Keratinocyte (primary cell): ENCODE measurements around the gene RIPK3. TPM values are rescaled to one million over a fixed set of nuclear protein-coding genes. Genes with fewer than 3 reads are reported as not detected.

Experiments used
- DNase-seq: peaks from one replicate; pipeline ENCODE4 v3.0.0-alpha.2; 2011; ENCODE audit warnings: low read depth, missing footprints, low spot score
- FAIRE-seq: peaks from 2 replicates; lab custom pipeline; 2011; peaks lifted over from hg19 to GRCh38; lab: Jason Lieb, UNC
- H2AFZ ChIP-seq: 2 replicates; pipeline ENCODE4 v1.6.0; 2012; ENCODE audit warnings: low read length, control low read depth, inconsistent platforms; ENCODE audit not compliant: control insufficient read depth
- H3K27ac ChIP-seq: 2 replicates; pipeline ENCODE4 v1.5.1; 2011; ENCODE audit warnings: low read length; ENCODE audit not compliant: control insufficient read depth, insufficient read depth
- H3K27me3 ChIP-seq: 3 replicates; pipeline ENCODE4 v1.6.0; 2011; ENCODE audit warnings: low read length; ENCODE audit not compliant: control insufficient read depth, insufficient read depth; ENCODE audit errors: extremely low read depth
- H3K36me3 ChIP-seq, 2 experiments: 2 replicates in 1 of 2; 3 replicates in 1 of 2; pipeline ENCODE4 v1.5.1; 2011; ENCODE audit warnings: low read length in 2 of 2, mild to moderate bottlenecking in 1 of 2; ENCODE audit not compliant: control insufficient read depth in 2 of 2, insufficient read depth in 2 of 2; ENCODE audit errors: extremely low read depth in 1 of 2
- H3K4me1 ChIP-seq: 3 replicates; pipeline ENCODE4 v1.5.1; 2011; ENCODE audit warnings: low read length; ENCODE audit not compliant: control insufficient read depth, insufficient read depth; ENCODE audit errors: extremely low read depth
- H3K4me2 ChIP-seq: 3 replicates; pipeline ENCODE4 v1.6.0; 2011; ENCODE audit warnings: low read depth, low read length; ENCODE audit not compliant: control insufficient read depth, insufficient read depth; ENCODE audit errors: extremely low read depth
- H3K4me3 ChIP-seq, 3 experiments: fragments of 200-600 bp in 1 of 3; sonication (generic) in 1 of 3; 2 replicates in 2 of 3; 3 replicates in 1 of 3; pipeline ENCODE4 v1.5.1; 2011 to 2016; ENCODE audit warnings: low read length in 3 of 3, mild to moderate bottlenecking in 3 of 3, control low read depth in 2 of 3, inconsistent platforms in 1 of 3, low read depth in 1 of 3, mixed read lengths in 1 of 3, mixed run types in 1 of 3, moderate library complexity in 1 of 3; ENCODE audit not compliant: control insufficient read depth in 2 of 3, insufficient read depth in 2 of 3; ENCODE audit errors: extremely low read depth in 1 of 3
- H3K79me2 ChIP-seq: 2 replicates; pipeline ENCODE4 v1.6.0; 2012; ENCODE audit warnings: low read length; ENCODE audit not compliant: control insufficient read depth, insufficient read depth
- H3K9ac ChIP-seq: 3 replicates; pipeline ENCODE4 v1.6.0; 2011; ENCODE audit warnings: low read length; ENCODE audit not compliant: control insufficient read depth, insufficient read depth; ENCODE audit errors: extremely low read depth
- H3K9me1 ChIP-seq: 3 replicates; pipeline ENCODE4 v1.6.0; 2011; ENCODE audit warnings: low read length; ENCODE audit not compliant: control insufficient read depth, insufficient read depth; ENCODE audit errors: extremely low read depth
- H3K9me3 ChIP-seq: 2 replicates; pipeline ENCODE4 v1.5.1; 2012; ENCODE audit warnings: low read depth, low read length; ENCODE audit not compliant: control insufficient read depth
- H4K20me1 ChIP-seq: 3 replicates; pipeline ENCODE4 v1.6.0; 2011; ENCODE audit warnings: low read length; ENCODE audit not compliant: control insufficient read depth, insufficient read depth; ENCODE audit errors: extremely low read depth
- EZH2 ChIP-seq: IDR thresholded peaks from one replicate; pipeline ENCODE4 v1.6.1; 2012; ENCODE audit warnings: inconsistent platforms, mild to moderate bottlenecking, low read length, moderate library complexity
- dilution Hi-C: fragments of 300-500 bp; cut with MboI; formaldehyde crosslinking; loops from one replicate; pipeline ENCODE4 v1.7.0; 2020; ENCODE audit warnings: low sequenced_read_pairs; ENCODE audit not compliant: extremely low pct_ligation_motif_present
- polyA plus RNA-seq, 5 experiments: library from polyadenylated mRNA; depleted of rRNA in 3 of 5; stranded (reverse) in 3 of 5; stranded (forward) in 1 of 5; unstranded in 1 of 5; fragments of >200 nt; gene quantifications; 1 replicate in 1 of 5; 2 replicates in 3 of 5; 3 replicates in 1 of 5; pipeline versions ENCODE4 v1.2.1 to v1.2.3, GENCODE V29; 2011 to 2012; ENCODE audit warnings: missing spikeins in 2 of 5, low read depth in 1 of 5, low replicate concordance in 1 of 5
- TF ChIP-seq, protein P1 (sequence below), 3 experiments: IDR thresholded peaks in 1 of 3; conservative IDR thresholded peaks in 1 of 3; optimal IDR thresholded peaks in 1 of 3; 2 replicates in 2 of 3; 3 replicates in 1 of 3; pipeline versions ENCODE3 to v1.5.1; 2011; ENCODE audit warnings: low read length in 3 of 3, mild to moderate bottlenecking in 3 of 3, moderate library complexity in 2 of 3, control low read depth in 1 of 3, inconsistent platforms in 1 of 3; ENCODE audit not compliant: insufficient read depth in 2 of 3; ENCODE audit errors: extremely low read depth in 1 of 3

Gene RIPK3
- polyA plus RNA-seq, 1 donor (not counting 4 experiments of a cell fraction or from before 2014, with no cell fraction given) = 8.0 TPM

DNA sequence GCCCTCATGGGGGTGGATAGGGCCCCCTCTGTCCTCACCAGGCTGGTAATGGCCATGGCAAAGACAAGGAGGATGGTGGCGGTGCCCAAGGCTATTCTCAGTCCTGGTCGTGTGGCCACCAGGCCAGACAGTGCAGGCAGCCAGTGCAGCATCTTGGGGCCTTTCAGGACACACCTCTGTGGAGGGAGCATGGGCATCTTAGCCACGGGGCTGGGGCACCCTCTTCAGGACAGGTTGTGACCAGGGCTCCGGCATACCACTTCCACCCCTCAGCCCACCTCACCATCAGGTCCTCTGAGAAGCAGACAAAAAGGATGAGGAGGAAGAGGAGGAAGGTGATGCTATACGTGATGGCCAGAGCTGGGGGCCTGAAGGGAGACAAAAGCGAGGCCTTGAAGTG, 15.8 kb downstream of the RIPK3 start:
- H3K9ac ChIP-seq = no peak overlapping the region
- DNase-seq (no peak), FAIRE-seq (no peak)
- no peak overlapping the region for H3K4me2 ChIP-seq
- no peaks in the 10 kb centered on the region for H3K4me1 ChIP-seq
- H3K27me3 ChIP-seq = peaks cover 3% of the 10 kb centered on the region
- dilution Hi-C loops = no loop called here
- no peaks in the 10 kb centered on the region for H4K20me1 ChIP-seq
- no peak for TF ChIP-seq EZH2
- H2AFZ ChIP-seq = no peak overlapping the region
- H3K4me3 ChIP-seq = no peak overlapping the region
- H3K27ac ChIP-seq = no peak overlapping the region
- H3K36me3 ChIP-seq = no peaks in the 10 kb centered on the region
- no peaks in the 10 kb centered on the region for H3K79me2 ChIP-seq
- H3K9me3 ChIP-seq = no peaks in the 10 kb centered on the region
- no peaks in the 10 kb centered on the region for H3K9me1 ChIP-seq

DNA sequence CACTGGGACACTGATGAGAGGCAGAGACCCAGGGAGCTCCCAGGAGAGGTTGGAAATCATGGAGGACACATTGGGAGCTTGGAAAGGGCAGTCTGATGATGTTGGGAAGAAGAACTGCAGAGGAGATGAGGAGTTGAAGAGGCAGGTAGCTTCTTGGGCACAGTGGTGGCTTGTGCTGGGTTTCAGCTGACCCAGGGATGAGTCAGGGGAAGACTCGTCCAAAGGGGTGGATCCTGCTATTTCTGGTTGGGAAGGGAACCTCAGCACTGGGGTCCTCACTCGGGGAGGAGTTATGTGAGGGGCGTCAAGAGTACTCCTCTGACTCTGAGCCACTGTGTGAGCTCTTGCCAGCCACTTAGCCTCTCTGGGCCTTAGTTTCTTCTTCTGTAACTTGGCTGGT, 16.4 kb downstream of the RIPK3 start:
- Histone ChIP-seq H3K36me3 (no peaks in the 10 kb centered on the region), H3K27me3 (peaks cover 3% of the 10 kb centered on the region), H3K4me2 (no peak overlapping the region), H3K9ac (no peak overlapping the region), H3K9me1 (no peaks in the 10 kb centered on the region), H3K9me3 (no peaks in the 10 kb centered on the region), H3K79me2 (no peaks in the 10 kb centered on the region), H3K4me3 (no peak overlapping the region), H2AFZ (no peak overlapping the region), H3K27ac (no peak overlapping the region), H4K20me1 (no peaks in the 10 kb centered on the region), H3K4me1 (no peaks in the 10 kb centered on the region)
- no peak for TF ChIP-seq EZH2
- TF ChIP-seq, protein P1, sequence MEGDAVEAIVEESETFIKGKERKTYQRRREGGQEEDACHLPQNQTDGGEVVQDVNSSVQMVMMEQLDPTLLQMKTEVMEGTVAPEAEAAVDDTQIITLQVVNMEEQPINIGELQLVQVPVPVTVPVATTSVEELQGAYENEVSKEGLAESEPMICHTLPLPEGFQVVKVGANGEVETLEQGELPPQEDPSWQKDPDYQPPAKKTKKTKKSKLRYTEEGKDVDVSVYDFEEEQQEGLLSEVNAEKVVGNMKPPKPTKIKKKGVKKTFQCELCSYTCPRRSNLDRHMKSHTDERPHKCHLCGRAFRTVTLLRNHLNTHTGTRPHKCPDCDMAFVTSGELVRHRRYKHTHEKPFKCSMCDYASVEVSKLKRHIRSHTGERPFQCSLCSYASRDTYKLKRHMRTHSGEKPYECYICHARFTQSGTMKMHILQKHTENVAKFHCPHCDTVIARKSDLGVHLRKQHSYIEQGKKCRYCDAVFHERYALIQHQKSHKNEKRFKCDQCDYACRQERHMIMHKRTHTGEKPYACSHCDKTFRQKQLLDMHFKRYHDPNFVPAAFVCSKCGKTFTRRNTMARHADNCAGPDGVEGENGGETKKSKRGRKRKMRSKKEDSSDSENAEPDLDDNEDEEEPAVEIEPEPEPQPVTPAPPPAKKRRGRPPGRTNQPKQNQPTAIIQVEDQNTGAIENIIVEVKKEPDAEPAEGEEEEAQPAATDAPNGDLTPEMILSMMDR (optimal IDR thresholded peaks at IDR 0.05 in 1 of 3, IDR thresholded peaks at IDR 0.05 in 1 of 3, conservative IDR thresholded peaks at IDR 0.05 in 1 of 3; ENCODE audit: extremely low read depth in 1 of 3, insufficient read depth in 2 of 3, low read length in 3 of 3) = no peak
- FAIRE-seq = no peak
- dilution Hi-C loops = no loop called here
- DNase-seq = no peak

DNA sequence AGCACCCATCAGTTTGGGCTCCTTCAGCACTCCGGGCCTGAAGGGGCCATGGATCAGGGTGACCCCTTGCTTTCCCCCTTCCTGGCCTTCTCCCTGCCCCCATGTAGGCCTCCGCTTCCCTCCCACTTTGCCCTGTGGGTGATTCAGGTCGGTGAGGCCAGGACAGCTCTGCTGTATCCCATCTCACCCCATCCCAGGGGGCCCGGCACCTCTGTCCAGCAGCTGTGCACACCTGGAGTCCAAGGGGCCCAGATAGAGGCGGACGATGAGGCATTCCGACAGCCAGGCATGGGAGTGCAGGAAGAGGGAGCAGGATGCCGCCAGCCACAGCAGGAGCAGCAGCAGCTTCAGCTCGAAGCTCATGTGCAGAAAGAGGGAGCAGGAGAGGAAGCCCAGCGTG, 17.1 kb downstream of the RIPK3 start:
- no peak for DNase-seq
- no peaks in the 10 kb centered on the region for H3K79me2 ChIP-seq
- no peak for FAIRE-seq
- H3K9me1 ChIP-seq = no peaks in the 10 kb centered on the region
- no peaks in the 10 kb centered on the region for H4K20me1 ChIP-seq
- dilution Hi-C loops = no loop called here
- no peak overlapping the region for H2AFZ ChIP-seq
- H3K4me2 ChIP-seq = no peak overlapping the region
- H3K9me3 ChIP-seq = no peaks in the 10 kb centered on the region
- H3K4me3 ChIP-seq = no peak overlapping the region
- H3K27ac ChIP-seq = no peak overlapping the region
- peaks cover under 1% of the 10 kb centered on the region for H3K4me1 ChIP-seq
- TF ChIP-seq, protein P1 (optimal IDR thresholded peaks at IDR 0.05 in 1 of 3, IDR thresholded peaks at IDR 0.05 in 1 of 3, conservative IDR thresholded peaks at IDR 0.05 in 1 of 3; ENCODE audit: extremely low read depth in 1 of 3, insufficient read depth in 2 of 3, low read length in 3 of 3) = no peak
- TF ChIP-seq EZH2 = no peak
- peaks cover 3% of the 10 kb centered on the region for H3K27me3 ChIP-seq
- H3K36me3 ChIP-seq = no peaks in the 10 kb centered on the region
- H3K9ac ChIP-seq = no peak overlapping the region
